HEK293 (cell line): ENCODE measurements around the gene PPARA.

Experiments
- SP2 ChIP-seq: fragments of 450-650 bp; formaldehyde crosslinking; IDR thresholded peaks from 2 replicates; pipeline ENCODE4 v1.5.1; 2016; ENCODE audit warnings: missing biosample characterization, missing genetic modification characterization
- ZBTB21 ChIP-seq: fragments of 450-650 bp; formaldehyde crosslinking; IDR thresholded peaks from 2 replicates; pipeline ENCODE4 v1.5.1; 2017; ENCODE audit warnings: missing biosample characterization, missing genetic modification characterization
- ZFP41 ChIP-seq: fragments of 450-650 bp; formaldehyde crosslinking; IDR thresholded peaks from 2 replicates; pipeline ENCODE4 v1.5.1; 2016; ENCODE audit warnings: missing biosample characterization, missing genetic modification characterization, borderline replicate concordance
- ZNF132 ChIP-seq: fragments of 450-650 bp; formaldehyde crosslinking; IDR thresholded peaks from 2 replicates; pipeline ENCODE4 v1.5.1; 2017; ENCODE audit warnings: missing biosample characterization, missing genetic modification characterization, borderline replicate concordance
- ZNF169 ChIP-seq: fragments of 450-650 bp; formaldehyde crosslinking; IDR thresholded peaks from 2 replicates; pipeline ENCODE4 v1.5.1; 2016; ENCODE audit warnings: missing biosample characterization, missing genetic modification characterization
- ZNF239 ChIP-seq: fragments of 450-650 bp; formaldehyde crosslinking; IDR thresholded peaks from 2 replicates; pipeline ENCODE4 v1.5.1; 2016; ENCODE audit warnings: missing biosample characterization, missing genetic modification characterization
- ZNF423 ChIP-seq: fragments of 450-650 bp; formaldehyde crosslinking; IDR thresholded peaks from 2 replicates; pipeline ENCODE4 v1.5.1; 2016; ENCODE audit warnings: missing biosample characterization, missing genetic modification characterization
- ZNF571 ChIP-seq: fragments of 450-650 bp; formaldehyde crosslinking; IDR thresholded peaks from 2 replicates; pipeline ENCODE4 v1.5.0; 2017; ENCODE audit warnings: missing biosample characterization, missing genetic modification characterization
- TF ChIP-seq, protein P1 (sequence below): fragments of 450-650 bp; formaldehyde crosslinking; IDR thresholded peaks from 2 replicates; pipeline ENCODE4 v1.5.1; 2016; ENCODE audit warnings: missing biosample characterization, missing genetic modification characterization

DNA sequence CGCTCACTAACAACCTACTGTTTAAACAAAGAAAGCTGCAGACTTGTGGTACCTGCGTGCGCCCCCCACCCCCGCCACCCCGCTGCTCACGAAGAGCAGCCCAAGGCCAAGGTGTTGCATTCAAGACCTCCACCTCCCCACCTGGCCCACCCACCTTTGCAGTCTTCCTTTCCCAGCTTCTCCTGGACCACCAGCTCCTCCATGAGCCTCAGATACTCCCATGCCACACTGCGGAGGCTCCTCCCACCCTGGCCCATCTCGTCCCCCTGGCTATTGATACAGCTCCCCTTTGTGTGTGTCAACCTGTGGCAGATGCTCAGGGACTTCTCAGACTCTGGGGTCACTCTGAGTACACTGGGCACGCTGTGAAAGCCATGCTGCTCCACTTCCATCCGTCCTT lies 95.9 kb downstream of the PPARA start:
- TF ChIP-seq ZNF132 (tag by site-specific recombination): no peak
- no peak for TF ChIP-seq ZNF239 (tag by site-specific recombination)
- TF ChIP-seq ZNF423: no peak
- no peak for TF ChIP-seq ZNF169
- TF ChIP-seq ZBTB21 (tag by site-specific recombination): no peak
- no peak for TF ChIP-seq ZNF571 (tag by site-specific recombination)
- TF ChIP-seq, protein P1, sequence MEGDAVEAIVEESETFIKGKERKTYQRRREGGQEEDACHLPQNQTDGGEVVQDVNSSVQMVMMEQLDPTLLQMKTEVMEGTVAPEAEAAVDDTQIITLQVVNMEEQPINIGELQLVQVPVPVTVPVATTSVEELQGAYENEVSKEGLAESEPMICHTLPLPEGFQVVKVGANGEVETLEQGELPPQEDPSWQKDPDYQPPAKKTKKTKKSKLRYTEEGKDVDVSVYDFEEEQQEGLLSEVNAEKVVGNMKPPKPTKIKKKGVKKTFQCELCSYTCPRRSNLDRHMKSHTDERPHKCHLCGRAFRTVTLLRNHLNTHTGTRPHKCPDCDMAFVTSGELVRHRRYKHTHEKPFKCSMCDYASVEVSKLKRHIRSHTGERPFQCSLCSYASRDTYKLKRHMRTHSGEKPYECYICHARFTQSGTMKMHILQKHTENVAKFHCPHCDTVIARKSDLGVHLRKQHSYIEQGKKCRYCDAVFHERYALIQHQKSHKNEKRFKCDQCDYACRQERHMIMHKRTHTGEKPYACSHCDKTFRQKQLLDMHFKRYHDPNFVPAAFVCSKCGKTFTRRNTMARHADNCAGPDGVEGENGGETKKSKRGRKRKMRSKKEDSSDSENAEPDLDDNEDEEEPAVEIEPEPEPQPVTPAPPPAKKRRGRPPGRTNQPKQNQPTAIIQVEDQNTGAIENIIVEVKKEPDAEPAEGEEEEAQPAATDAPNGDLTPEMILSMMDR (tag by site-specific recombination): no peak
- TF ChIP-seq SP2 (tag by site-specific recombination): no peak
- TF ChIP-seq ZFP41 (tag by site-specific recombination): no peak
